SK-N-SH (cell line): ENCODE results near the gene SLC2A9. TPM values are rescaled to one million over a fixed set of nuclear protein-coding genes. Genes with fewer than 3 reads are reported as not detected.

Source experiments
- CTCF ChIA-PET: fragments of 300-600, 350-600 bp; formaldehyde crosslinking; extraction: SDS; loops from one replicate; lab custom pipeline; 2021; lab: Yijun Ruan, JAX
- POLR2A ChIA-PET: fragments of 350-600 bp; sonication (Branson Sonifier 250); formaldehyde crosslinking; extraction: SDS; loops from one replicate; lab custom pipeline; 2020; ENCODE audit warnings: antibody characterized with exemption, inconsistent platforms; lab: Yijun Ruan, JAX
- DNase-seq: peaks from one replicate; pipeline ENCODE4 v3.0.0; 2012
- H2AFZ ChIP-seq: fragments of 200-600 bp; sonication (generic); 2 replicates; pipeline ENCODE4 v1.8.1; 2016; ENCODE audit warnings: antibody characterized with exemption, mild to moderate bottlenecking, low read depth
- H3F3A ChIP-seq: fragments of 200-600 bp; sonication (generic); replicated peaks from 2 replicates; pipeline ENCODE3; 2016; ENCODE audit warnings: antibody characterized with exemption, mild to moderate bottlenecking; ENCODE audit not compliant: insufficient read depth
- H3K27ac ChIP-seq, 2 experiments: fragments of 200-500 bp in 1 of 2; fragments of 200-600 bp in 1 of 2; sonication (Bioruptor generic) in 1 of 2; sonication (generic), shearing (Covaris generic) in 1 of 2; 2 replicates each; pipeline versions ENCODE4 v1.5.1 to v1.6.1; 2014 to 2016; ENCODE audit warnings: low read depth in 2 of 2, inconsistent platforms in 1 of 2, low read length in 1 of 2, mild to moderate bottlenecking in 1 of 2, mixed read lengths in 1 of 2
- H3K27me3 ChIP-seq: fragments of 200-600 bp; sonication (generic), shearing (Covaris generic); 2 replicates; pipeline ENCODE4 v1.6.1; 2016; ENCODE audit warnings: mixed run types; ENCODE audit not compliant: insufficient read depth
- H3K36me3 ChIP-seq, 2 experiments: fragments of 200-500 bp in 1 of 2; fragments of 200-600 bp in 1 of 2; sonication (Bioruptor generic) in 1 of 2; sonication (generic) in 1 of 2; replicated peaks in 1 of 2; 2 replicates each; pipeline versions ENCODE3 to v1.5.1; 2014 to 2016; ENCODE audit warnings: low read length in 1 of 2, mild to moderate bottlenecking in 1 of 2; ENCODE audit not compliant: insufficient read depth in 2 of 2, control insufficient read depth in 1 of 2
- H3K4me1 ChIP-seq, 2 experiments: fragments of 200-500 bp in 1 of 2; fragments of 200-600 bp in 1 of 2; sonication (Bioruptor generic) in 1 of 2; sonication (generic), shearing (Covaris generic) in 1 of 2; 2 replicates each; pipeline versions ENCODE4 v1.5.1 to v1.6.1; 2014 to 2016; ENCODE audit warnings: low read depth in 1 of 2, low read length in 1 of 2, mixed run types in 1 of 2; ENCODE audit not compliant: insufficient read depth in 2 of 2, control insufficient read depth in 1 of 2
- H3K4me2 ChIP-seq: fragments of 200-600 bp; sonication (generic), shearing (Covaris generic); 2 replicates; pipeline ENCODE4 v1.6.1; 2017; ENCODE audit warnings: mixed run types
- H3K4me3 ChIP-seq, 2 experiments: fragments of 200-500 bp in 1 of 2; fragments of 200-600 bp in 1 of 2; sonication (Bioruptor generic) in 1 of 2; sonication (generic), shearing (Covaris generic) in 1 of 2; 2 replicates each; pipeline versions ENCODE4 v1.5.1 to v1.8.1; 2014 to 2016; ENCODE audit warnings: low read depth in 2 of 2, inconsistent platforms in 1 of 2, low read length in 1 of 2, mild to moderate bottlenecking in 1 of 2, mixed read lengths in 1 of 2, moderate library complexity in 1 of 2
- H3K79me2 ChIP-seq: fragments of 200-600 bp; sonication (generic); 2 replicates; pipeline ENCODE4 v1.8.1; 2017; ENCODE audit warnings: mild to moderate bottlenecking; ENCODE audit not compliant: insufficient read depth
- H3K9ac ChIP-seq: fragments of 200-600 bp; sonication (generic); 2 replicates; pipeline ENCODE4 v1.6.1; 2017; ENCODE audit warnings: mixed run types
- H3K9me2 ChIP-seq: fragments of 200-600 bp; sonication (generic); 2 replicates; pipeline ENCODE4 v1.6.1; 2017; ENCODE audit warnings: mixed run types
- H3K9me3 ChIP-seq: fragments of 200-600 bp; sonication (generic); 2 replicates; pipeline ENCODE4 v1.6.1; 2017; ENCODE audit warnings: mixed run types, mild to moderate bottlenecking, moderate library complexity
- H4K20me1 ChIP-seq: fragments of 200-600 bp; sonication (generic); 2 replicates; pipeline ENCODE4 v1.6.1; 2017; ENCODE audit warnings: mild to moderate bottlenecking, mixed run types; ENCODE audit not compliant: insufficient read depth
- CHD2 ChIP-seq: fragments of 150-350 bp; IDR thresholded peaks from 2 replicates; pipeline ENCODE4 v1.6.1; 2018; ENCODE audit warnings: low read length; ENCODE audit not compliant: partially characterized antibody
- ELF1 ChIP-seq: IDR thresholded peaks from 2 replicates; pipeline ENCODE4 v1.4.0; 2012
- EP300 ChIP-seq, 2 experiments: IDR thresholded peaks; 2 replicates each; pipeline versions ENCODE4 v1.4.0 to v1.6.1; 2012; ENCODE audit warnings: borderline replicate concordance in 1 of 2, low read depth in 1 of 2, low read length in 1 of 2
- EZH2phosphoT487 ChIP-seq: fragments of 200-600 bp; sonication (generic); IDR thresholded peaks from 2 replicates; pipeline ENCODE4 v1.6.1; 2017; ENCODE audit warnings: low read depth, mixed run types, mild to moderate bottlenecking, antibody characterized with exemption, moderate library complexity, borderline replicate concordance
- NFIC ChIP-seq: IDR thresholded peaks from 2 replicates; pipeline ENCODE4 v1.4.0; 2012; ENCODE audit warnings: borderline replicate concordance
- NRF1 ChIP-seq: IDR thresholded peaks from 2 replicates; pipeline ENCODE4 v1.6.1; 2012; ENCODE audit warnings: low read depth, mild to moderate bottlenecking, low read length
- POLR2AphosphoS5 ChIP-seq: IDR thresholded peaks from 2 replicates; pipeline ENCODE4 v1.6.1; 2012; ENCODE audit warnings: low read depth, low read length
- RAD21 ChIP-seq: IDR thresholded peaks from 2 replicates; pipeline ENCODE4 v1.6.1; 2012; ENCODE audit warnings: mild to moderate bottlenecking, low read length
- RCOR1 ChIP-seq: fragments of 150-350 bp; IDR thresholded peaks from 2 replicates; pipeline ENCODE4 v1.6.1; 2017; ENCODE audit warnings: antibody characterized with exemption, low read length
- RXRA ChIP-seq: IDR thresholded peaks from 2 replicates; pipeline ENCODE4 v1.4.0; 2012; ENCODE audit warnings: low read depth, mild to moderate bottlenecking, borderline replicate concordance
- SIN3A ChIP-seq: IDR thresholded peaks from 2 replicates; pipeline ENCODE4 v1.6.1; 2012; ENCODE audit warnings: low read depth, mild to moderate bottlenecking, low read length, moderate library complexity, borderline replicate concordance
- TCF12 ChIP-seq: IDR thresholded peaks from 2 replicates; pipeline ENCODE4 v1.4.0; 2012
- YY1 ChIP-seq: IDR thresholded peaks from 2 replicates; pipeline ENCODE4 v1.4.0; 2012; ENCODE audit warnings: low read depth, mild to moderate bottlenecking
- WGBS: methylation state at CpG from one replicate; pipeline ENCODE4 v1.1.6; 2017; ENCODE audit warnings: low lambda C conversion rate; 5-methylcytosine and 5-hydroxymethylcytosine counted together
- polyA plus RNA-seq, 3 experiments: library from polyadenylated mRNA; depleted of rRNA; stranded (reverse); fragments of >200 nt; gene quantifications; 2 replicates each; pipeline ENCODE4 v1.2.3, GENCODE V29; 2012
- TF ChIP-seq, protein P1 (sequence below): IDR thresholded peaks from 2 replicates; pipeline ENCODE4 v1.6.1; 2012; ENCODE audit warnings: mild to moderate bottlenecking, low read depth, low read length, moderate library complexity
- TF ChIP-seq, protein P2 (sequence below): fragments of 150-350 bp; IDR thresholded peaks from 2 replicates; pipeline ENCODE4 v1.6.1; 2017; ENCODE audit warnings: antibody characterized with exemption, low read length, low read depth, borderline replicate concordance
- TF ChIP-seq, protein P3 (sequence below): IDR thresholded peaks from 2 replicates; pipeline ENCODE4 v1.4.0; 2012; ENCODE audit warnings: low read depth, borderline replicate concordance
- TF ChIP-seq, protein P4 (sequence below): IDR thresholded peaks from 2 replicates; pipeline ENCODE4 v1.4.0; 2012; ENCODE audit warnings: low read depth

The SLC2A9 gene
- polyA plus RNA-seq (2012; rRNA removed): not detected in 2 replicates
- not detected in 2 replicates for polyA plus RNA-seq (2012; cell fraction: cytosol; rRNA removed)
- polyA plus RNA-seq (2012; cell fraction: nucleus; rRNA removed): 0.02 and 0.04 TPM in 2 replicates

DNA sequence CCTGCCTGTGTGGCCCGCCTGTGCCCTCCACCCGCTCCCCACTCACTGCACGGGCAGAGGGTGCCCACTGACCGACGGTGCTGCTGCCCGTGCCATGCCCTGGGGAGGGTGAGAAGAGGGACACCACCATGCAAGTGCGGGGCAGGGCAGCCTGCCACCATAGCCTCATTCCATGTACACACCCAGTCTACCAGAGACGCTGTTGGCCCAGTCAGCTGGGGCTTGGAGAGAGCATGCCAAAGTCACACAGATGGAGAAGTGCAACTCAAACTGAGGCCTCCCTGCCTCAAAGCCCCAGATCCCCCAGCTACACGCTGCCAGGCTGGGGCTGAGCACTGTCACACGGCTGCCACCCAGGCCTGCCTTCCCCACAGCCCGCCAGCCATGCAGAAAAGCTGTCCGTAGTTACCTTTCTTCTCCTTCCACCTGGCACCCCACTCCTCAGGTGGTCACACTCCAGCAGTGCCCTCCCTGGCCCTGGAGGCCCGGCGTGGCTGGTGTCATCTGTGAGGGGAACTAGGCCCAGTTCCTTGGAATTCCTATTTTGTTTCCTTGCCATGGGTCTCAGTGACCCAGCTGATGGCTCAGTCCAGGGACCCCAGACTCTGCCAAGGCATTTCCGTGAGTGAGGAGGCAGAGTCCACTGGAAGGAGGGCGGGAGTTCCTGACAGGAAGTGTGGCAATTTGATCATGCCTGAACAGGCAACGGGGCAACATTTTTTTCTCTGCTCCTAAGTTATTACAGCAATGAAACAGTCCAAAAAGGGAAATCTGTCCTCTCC is at the start of gene SLC2A9:
TSS of gene SLC2A9 (minus strand) at position 627 of the 782 bp plus-strand sequence. CDS start at position 559, 68 bp downstream.
- WGBS: 36% methylated on average over 5 of the region's 17 CpGs
- no peaks in the 10 kb centered on the region for H3K27me3 ChIP-seq
- no peaks in the 10 kb centered on the region for H3F3A ChIP-seq
- ChIA-PET POLR2A (no interaction called here), CTCF (interaction anchor here (1.1 to 2.7 kb wide), 3 partner anchors 12 to 317 kb away, joined by 3 to 9 read pairs (median 5); no protein-coding TSS in a partner anchor)
- no peak within 1 kb of the TSS for H3K4me2 ChIP-seq
- no peak for DNase-seq
- no peak for TF ChIP-seq EP300 (IDR thresholded peaks at IDR 0.05; ENCODE audit: borderline replicate concordance in 1 of 2, low read depth in 1 of 2, low read length in 1 of 2)
- TF ChIP-seq ELF1: no peak
- TF ChIP-seq TCF12: no peak
- TF ChIP-seq RCOR1: no peak
- TF ChIP-seq, protein P1, sequence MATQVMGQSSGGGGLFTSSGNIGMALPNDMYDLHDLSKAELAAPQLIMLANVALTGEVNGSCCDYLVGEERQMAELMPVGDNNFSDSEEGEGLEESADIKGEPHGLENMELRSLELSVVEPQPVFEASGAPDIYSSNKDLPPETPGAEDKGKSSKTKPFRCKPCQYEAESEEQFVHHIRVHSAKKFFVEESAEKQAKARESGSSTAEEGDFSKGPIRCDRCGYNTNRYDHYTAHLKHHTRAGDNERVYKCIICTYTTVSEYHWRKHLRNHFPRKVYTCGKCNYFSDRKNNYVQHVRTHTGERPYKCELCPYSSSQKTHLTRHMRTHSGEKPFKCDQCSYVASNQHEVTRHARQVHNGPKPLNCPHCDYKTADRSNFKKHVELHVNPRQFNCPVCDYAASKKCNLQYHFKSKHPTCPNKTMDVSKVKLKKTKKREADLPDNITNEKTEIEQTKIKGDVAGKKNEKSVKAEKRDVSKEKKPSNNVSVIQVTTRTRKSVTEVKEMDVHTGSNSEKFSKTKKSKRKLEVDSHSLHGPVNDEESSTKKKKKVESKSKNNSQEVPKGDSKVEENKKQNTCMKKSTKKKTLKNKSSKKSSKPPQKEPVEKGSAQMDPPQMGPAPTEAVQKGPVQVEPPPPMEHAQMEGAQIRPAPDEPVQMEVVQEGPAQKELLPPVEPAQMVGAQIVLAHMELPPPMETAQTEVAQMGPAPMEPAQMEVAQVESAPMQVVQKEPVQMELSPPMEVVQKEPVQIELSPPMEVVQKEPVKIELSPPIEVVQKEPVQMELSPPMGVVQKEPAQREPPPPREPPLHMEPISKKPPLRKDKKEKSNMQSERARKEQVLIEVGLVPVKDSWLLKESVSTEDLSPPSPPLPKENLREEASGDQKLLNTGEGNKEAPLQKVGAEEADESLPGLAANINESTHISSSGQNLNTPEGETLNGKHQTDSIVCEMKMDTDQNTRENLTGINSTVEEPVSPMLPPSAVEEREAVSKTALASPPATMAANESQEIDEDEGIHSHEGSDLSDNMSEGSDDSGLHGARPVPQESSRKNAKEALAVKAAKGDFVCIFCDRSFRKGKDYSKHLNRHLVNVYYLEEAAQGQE: no peak
- TF ChIP-seq RXRA: no peak
- no peak for TF ChIP-seq CHD2
- no peak for TF ChIP-seq SIN3A
- no peak for TF ChIP-seq POLR2AphosphoS5
- TF ChIP-seq, protein P2, sequence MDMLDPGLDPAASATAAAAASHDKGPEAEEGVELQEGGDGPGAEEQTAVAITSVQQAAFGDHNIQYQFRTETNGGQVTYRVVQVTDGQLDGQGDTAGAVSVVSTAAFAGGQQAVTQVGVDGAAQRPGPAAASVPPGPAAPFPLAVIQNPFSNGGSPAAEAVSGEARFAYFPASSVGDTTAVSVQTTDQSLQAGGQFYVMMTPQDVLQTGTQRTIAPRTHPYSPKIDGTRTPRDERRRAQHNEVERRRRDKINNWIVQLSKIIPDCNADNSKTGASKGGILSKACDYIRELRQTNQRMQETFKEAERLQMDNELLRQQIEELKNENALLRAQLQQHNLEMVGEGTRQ: no peak
- TF ChIP-seq, protein P3, sequence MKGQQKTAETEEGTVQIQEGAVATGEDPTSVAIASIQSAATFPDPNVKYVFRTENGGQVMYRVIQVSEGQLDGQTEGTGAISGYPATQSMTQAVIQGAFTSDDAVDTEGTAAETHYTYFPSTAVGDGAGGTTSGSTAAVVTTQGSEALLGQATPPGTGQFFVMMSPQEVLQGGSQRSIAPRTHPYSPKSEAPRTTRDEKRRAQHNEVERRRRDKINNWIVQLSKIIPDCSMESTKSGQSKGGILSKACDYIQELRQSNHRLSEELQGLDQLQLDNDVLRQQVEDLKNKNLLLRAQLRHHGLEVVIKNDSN: no peak
- TF ChIP-seq YY1: no peak
- TF ChIP-seq RAD21: no peak
- no peak for TF ChIP-seq NFIC
- TF ChIP-seq, protein P4, sequence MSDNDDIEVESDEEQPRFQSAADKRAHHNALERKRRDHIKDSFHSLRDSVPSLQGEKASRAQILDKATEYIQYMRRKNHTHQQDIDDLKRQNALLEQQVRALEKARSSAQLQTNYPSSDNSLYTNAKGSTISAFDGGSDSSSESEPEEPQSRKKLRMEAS: no peak
- TF ChIP-seq NRF1: no peak
- TF ChIP-seq EZH2phosphoT487: no peak
- H4K20me1 ChIP-seq: no peaks in the 10 kb centered on the region
- no peaks in the 10 kb centered on the region for H3K9me3 ChIP-seq
- no peaks in the 10 kb centered on the region for H3K9me2 ChIP-seq
- H3K4me1 ChIP-seq: peaks cover 0 to 11% of the 10 kb centered on the region in 2 experiments; a peak in 1 of 4 replicates
- H3K9ac ChIP-seq: no peak within 1 kb of the TSS
- no peaks in the 10 kb centered on the region for H3K36me3 ChIP-seq
- no peaks in the 10 kb centered on the region for H3K79me2 ChIP-seq
- H3K4me3 ChIP-seq: no peak within 1 kb of the TSS
- no peak within 1 kb of the TSS for H2AFZ ChIP-seq
- no peak within 1 kb of the TSS for H3K27ac ChIP-seq
